ENCODE results near the gene PER2.
"Not testable (repeated sequence)": the region's sequence is repeated elsewhere in the genome, so short reads cannot be mapped to it uniquely, and the experiment has no call there.

PER2 gene

DNA sequence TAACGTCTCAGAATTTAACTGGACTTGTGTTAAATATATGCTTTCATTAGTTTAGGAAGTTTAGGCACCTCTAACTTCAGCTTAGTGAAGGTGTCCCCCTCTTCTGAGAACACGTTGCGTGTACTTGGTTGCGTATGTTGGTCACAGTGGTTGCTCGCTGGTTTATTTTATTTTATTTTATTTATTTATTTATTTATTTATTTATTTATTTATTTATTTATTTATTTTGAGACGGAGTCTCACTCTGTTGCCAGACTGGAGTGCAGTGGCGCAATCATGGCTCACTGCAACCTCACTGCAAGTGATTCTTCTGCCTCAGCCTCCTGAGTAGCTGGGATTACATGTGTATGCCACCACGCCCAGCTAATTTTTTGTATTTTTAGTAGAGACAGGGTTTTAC is 47.2 kb upstream of the PER2 start:
- CTCF ChIA-PET; H3K27ac ChIP-seq (ENCODE audit: extremely low read depth, low read depth, low read length); H3K4me3 ChIP-seq (ENCODE audit: low read depth, low read length); H3K9me3 ChIP-seq (ENCODE audit: control insufficient read depth, insufficient read depth, low read depth, low read length); POLR2A ChIA-PET; H3K4me1 ChIP-seq (ENCODE audit: control insufficient read depth, insufficient read depth, low read length): not testable (repeated sequence)
- H3K36me3 ChIP-seq (ENCODE audit: control insufficient read depth in 2 of 2, insufficient read depth in 1 of 2, low read length in 2 of 2) = peaks cover 0 to 70% of the 10 kb centered on the region in 2 experiments; a peak in 2 of 3 replicates
- TF ChIP-seq ZNF654 (tag by site-specific recombination; IDR thresholded peaks at IDR 0.05; ENCODE audit: low read depth) (peak; percentile 31; the same call in 1 of the 2 replicates), ZNF433 (tag by site-specific recombination; IDR thresholded peaks at IDR 0.05; ENCODE audit: low read depth) (peak; percentile 49; the same call in 1 of the 2 replicates), ZNF501 (tag by site-specific recombination; IDR thresholded peaks at IDR 0.05) (0 out of 2 replicates have a peak, but pooled peaks have one; percentile 28), ZNF558 (tag by site-specific recombination; IDR thresholded peaks at IDR 0.05) (peak; percentile 62; the same call in 1 of the 2 replicates), ZXDB (tag by site-specific recombination; IDR thresholded peaks at IDR 0.05) (peak; percentile 42; the same call in 1 of the 2 replicates), ZNF394 (tag by site-specific recombination; IDR thresholded peaks at IDR 0.05; ENCODE audit: borderline replicate concordance) (peak; percentile 90), ZNF518A (tag by site-specific recombination; conservative IDR thresholded peaks at IDR 0.05; ENCODE audit: low read depth) (peak; percentile 84), ZNF580 (tag by site-specific recombination; IDR thresholded peaks at IDR 0.05) (0 out of 2 replicates have a peak, but pooled peaks have one; percentile 40), ZNF560 (tag by site-specific recombination; IDR thresholded peaks at IDR 0.05; ENCODE audit: borderline replicate concordance) (peak; percentile 63; the same call in 1 of the 2 replicates), ZNF623 (tag by site-specific recombination; IDR thresholded peaks at IDR 0.05) (peak; percentile 71), ZNF555 (tag by site-specific recombination; conservative IDR thresholded peaks at IDR 0.05) (peak; percentile 66), ZNF510 (tag by site-specific recombination; IDR thresholded peaks at IDR 0.05; ENCODE audit: insufficient replicate concordance) (peak; percentile 61), ZBTB8A (tag by site-specific recombination; IDR thresholded peaks at IDR 0.05) (peak; percentile 64), ZNF664 (tag by site-specific recombination; IDR thresholded peaks at IDR 0.05) (peak; percentile 61; the same call in 1 of the 2 replicates), ZNF140 (tag by site-specific recombination; IDR thresholded peaks at IDR 0.05) (peak; percentile 57; the same call in 1 of the 2 replicates), ZNF426 (tag by site-specific recombination; IDR thresholded peaks at IDR 0.05) (peak; percentile 85), ZNF629 (tag by site-specific recombination; IDR thresholded peaks at IDR 0.05) (peak; percentile 41; the same call in 1 of the 2 replicates), ZNF404 (tag by site-specific recombination; IDR thresholded peaks at IDR 0.05) (0 out of 2 replicates have a peak, but pooled peaks have one; percentile 46), ZBTB11 (tag by site-specific recombination; conservative IDR thresholded peaks at IDR 0.05; ENCODE audit: low read depth) (peak; percentile 76)
- TF ChIP-seq, protein P1, sequence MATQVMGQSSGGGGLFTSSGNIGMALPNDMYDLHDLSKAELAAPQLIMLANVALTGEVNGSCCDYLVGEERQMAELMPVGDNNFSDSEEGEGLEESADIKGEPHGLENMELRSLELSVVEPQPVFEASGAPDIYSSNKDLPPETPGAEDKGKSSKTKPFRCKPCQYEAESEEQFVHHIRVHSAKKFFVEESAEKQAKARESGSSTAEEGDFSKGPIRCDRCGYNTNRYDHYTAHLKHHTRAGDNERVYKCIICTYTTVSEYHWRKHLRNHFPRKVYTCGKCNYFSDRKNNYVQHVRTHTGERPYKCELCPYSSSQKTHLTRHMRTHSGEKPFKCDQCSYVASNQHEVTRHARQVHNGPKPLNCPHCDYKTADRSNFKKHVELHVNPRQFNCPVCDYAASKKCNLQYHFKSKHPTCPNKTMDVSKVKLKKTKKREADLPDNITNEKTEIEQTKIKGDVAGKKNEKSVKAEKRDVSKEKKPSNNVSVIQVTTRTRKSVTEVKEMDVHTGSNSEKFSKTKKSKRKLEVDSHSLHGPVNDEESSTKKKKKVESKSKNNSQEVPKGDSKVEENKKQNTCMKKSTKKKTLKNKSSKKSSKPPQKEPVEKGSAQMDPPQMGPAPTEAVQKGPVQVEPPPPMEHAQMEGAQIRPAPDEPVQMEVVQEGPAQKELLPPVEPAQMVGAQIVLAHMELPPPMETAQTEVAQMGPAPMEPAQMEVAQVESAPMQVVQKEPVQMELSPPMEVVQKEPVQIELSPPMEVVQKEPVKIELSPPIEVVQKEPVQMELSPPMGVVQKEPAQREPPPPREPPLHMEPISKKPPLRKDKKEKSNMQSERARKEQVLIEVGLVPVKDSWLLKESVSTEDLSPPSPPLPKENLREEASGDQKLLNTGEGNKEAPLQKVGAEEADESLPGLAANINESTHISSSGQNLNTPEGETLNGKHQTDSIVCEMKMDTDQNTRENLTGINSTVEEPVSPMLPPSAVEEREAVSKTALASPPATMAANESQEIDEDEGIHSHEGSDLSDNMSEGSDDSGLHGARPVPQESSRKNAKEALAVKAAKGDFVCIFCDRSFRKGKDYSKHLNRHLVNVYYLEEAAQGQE (tag by site-specific recombination; IDR thresholded peaks at IDR 0.05) = peak; percentile 31; the same call in 1 of the 2 replicates

All from HEK293 (cell line).